GM23338 (cell line): ENCODE results near the gene SPINK2.

Experiments used
- CREB1 ChIP-seq: fragments of 250-450 bp; sonication (Bioruptor Pico); IDR thresholded peaks from 2 replicates; pipeline ENCODE4 v1.5.0; 2020; ENCODE audit warnings: low read depth, mild to moderate bottlenecking, moderate library complexity
- EZH2 ChIP-seq: fragments of 200-600 bp; sonication (generic); IDR thresholded peaks from one replicate; pipeline ENCODE4 v1.8.0; 2017; ENCODE audit warnings: antibody characterized with exemption, mild to moderate bottlenecking, low read depth; ENCODE audit not compliant: unreplicated experiment
- EZH2phosphoT487 ChIP-seq: fragments of 200-600 bp; sonication (generic); IDR thresholded peaks from one replicate; pipeline ENCODE4 v1.8.1; 2018; ENCODE audit warnings: antibody characterized with exemption; ENCODE audit not compliant: unreplicated experiment
- JUNB ChIP-seq: IDR thresholded peaks from one replicate; pipeline ENCODE4 v1.6.1; 2016; ENCODE audit warnings: antibody characterized with exemption; ENCODE audit not compliant: unreplicated experiment
- NANOG ChIP-seq: IDR thresholded peaks from 2 replicates; pipeline ENCODE4 v1.6.1; 2016; ENCODE audit warnings: antibody characterized with exemption, borderline replicate concordance
- POLR2AphosphoS5 ChIP-seq: IDR thresholded peaks from 2 replicates; pipeline ENCODE4 v1.6.1; 2016; ENCODE audit warnings: antibody characterized with exemption, low read depth
- REST ChIP-seq: IDR thresholded peaks from one replicate; pipeline ENCODE4 v1.6.1; 2018; ENCODE audit warnings: antibody characterized with exemption; ENCODE audit not compliant: unreplicated experiment
- STAT1 ChIP-seq: IDR thresholded peaks from one replicate; pipeline ENCODE4 v1.6.1; 2016; ENCODE audit warnings: antibody characterized with exemption; ENCODE audit not compliant: unreplicated experiment
- ZNF331 ChIP-seq: fragments of 250-450 bp; sonication (Bioruptor Pico); IDR thresholded peaks from 2 replicates; pipeline ENCODE4 v1.5.0; 2020; ENCODE audit warnings: low read depth, mild to moderate bottlenecking, moderate library complexity
- ZNF462 ChIP-seq: fragments of 250-450 bp; sonication (Bioruptor Pico); IDR thresholded peaks from 2 replicates; pipeline ENCODE4 v1.5.0; 2020; ENCODE audit warnings: mild to moderate bottlenecking, moderate library complexity
- TF ChIP-seq, protein P1 (sequence below), 2 experiments: fragments of 200-600 bp in 1 of 2; sonication (generic) in 1 of 2; conservative IDR thresholded peaks; 2 replicates each; pipeline versions ENCODE4 v1.5.1 to v1.6.1; 2016 to 2017; ENCODE audit warnings: antibody characterized with exemption in 2 of 2, low read depth in 2 of 2, mild to moderate bottlenecking in 2 of 2, moderate library complexity in 1 of 2

DNA sequence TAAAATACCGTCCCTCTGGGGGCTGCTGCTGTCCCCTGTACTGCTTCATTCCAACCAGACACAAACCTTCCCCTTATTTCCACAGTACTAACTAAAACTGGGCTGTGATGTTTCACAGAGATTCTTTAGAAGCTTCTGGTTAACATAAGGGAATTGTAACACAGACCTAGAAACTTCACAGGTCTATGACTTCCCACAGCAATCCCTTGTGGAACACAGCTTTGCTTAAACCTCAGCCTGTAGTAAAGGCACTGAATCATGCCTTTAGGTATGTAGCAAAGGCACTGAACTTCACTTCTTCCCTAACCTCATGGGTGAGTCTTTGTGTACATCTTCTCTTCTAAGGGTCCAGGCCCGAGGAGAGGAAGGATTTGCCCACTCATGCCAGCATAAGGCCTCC lies 49.4 kb downstream of the SPINK2 start:
- TF ChIP-seq, protein P1, sequence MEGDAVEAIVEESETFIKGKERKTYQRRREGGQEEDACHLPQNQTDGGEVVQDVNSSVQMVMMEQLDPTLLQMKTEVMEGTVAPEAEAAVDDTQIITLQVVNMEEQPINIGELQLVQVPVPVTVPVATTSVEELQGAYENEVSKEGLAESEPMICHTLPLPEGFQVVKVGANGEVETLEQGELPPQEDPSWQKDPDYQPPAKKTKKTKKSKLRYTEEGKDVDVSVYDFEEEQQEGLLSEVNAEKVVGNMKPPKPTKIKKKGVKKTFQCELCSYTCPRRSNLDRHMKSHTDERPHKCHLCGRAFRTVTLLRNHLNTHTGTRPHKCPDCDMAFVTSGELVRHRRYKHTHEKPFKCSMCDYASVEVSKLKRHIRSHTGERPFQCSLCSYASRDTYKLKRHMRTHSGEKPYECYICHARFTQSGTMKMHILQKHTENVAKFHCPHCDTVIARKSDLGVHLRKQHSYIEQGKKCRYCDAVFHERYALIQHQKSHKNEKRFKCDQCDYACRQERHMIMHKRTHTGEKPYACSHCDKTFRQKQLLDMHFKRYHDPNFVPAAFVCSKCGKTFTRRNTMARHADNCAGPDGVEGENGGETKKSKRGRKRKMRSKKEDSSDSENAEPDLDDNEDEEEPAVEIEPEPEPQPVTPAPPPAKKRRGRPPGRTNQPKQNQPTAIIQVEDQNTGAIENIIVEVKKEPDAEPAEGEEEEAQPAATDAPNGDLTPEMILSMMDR (conservative IDR thresholded peaks at IDR 0.05; ENCODE audit: low read depth in 2 of 2), result no peak
- TF ChIP-seq POLR2AphosphoS5 (no peak), EZH2 (no peak), JUNB (no peak), EZH2phosphoT487 (no peak), REST (no peak), STAT1 (no peak), ZNF462 (CRISPR knock-in tag) (no peak), CREB1 (no peak), NANOG (no peak), ZNF331 (no peak)
